GM12878 (cell line): ENCODE results near the gene CHIC2. TPM values are rescaled to one million over a fixed set of nuclear protein-coding genes. Genes with fewer than 3 reads are reported as not detected.
"Not testable (repeated sequence)": the region's sequence is repeated elsewhere in the genome, so short reads cannot be mapped to it uniquely, and the experiment has no call there.

ENCODE experiments used
- ATAC-seq: fragments of 200-7000 bp; cut with Tn5 transposase; 3 replicates; pipeline ENCODE4 v1.9.1; 2020; ENCODE audit warnings: mild to moderate bottlenecking, moderate library complexity
- BruUV-seq: library from RNA; stranded (reverse); fragments of 400-500 nt; replicated peaks from 2 replicates; lab custom pipeline; 2021; lab: Mats Ljungman, UMichigan
- CTCF ChIA-PET: fragments of 300-600 bp; sonication (Branson Sonifier 250); formaldehyde crosslinking; extraction: SDS; loops from one replicate; lab custom pipeline; 2021; ENCODE audit warnings: inconsistent platforms; lab: Yijun Ruan, JAX
- POLR2A ChIA-PET: fragments of 350-600 bp; formaldehyde crosslinking; extraction: SDS; loops from one replicate; lab custom pipeline; 2021; ENCODE audit warnings: inconsistent platforms; lab: Charles Lee
- RAD21 ChIA-PET: fragments of 300-600 bp; sonication (Branson Sonifier 250); formaldehyde crosslinking; loops from one replicate; lab custom pipeline; 2023; ENCODE audit warnings: antibody characterized with exemption; ENCODE audit not compliant: unreplicated experiment; lab: Charles Lee
- SMC1A ChIA-PET: fragments of 300-600 bp; sonication (Branson Sonifier 250); formaldehyde crosslinking; loops from one replicate; lab custom pipeline; 2023; ENCODE audit not compliant: unreplicated experiment, uncharacterized antibody; lab: Charles Lee
- DNase-seq: peaks from one replicate; pipeline ENCODE4 v3.0.0-alpha.2; 2011; ENCODE audit warnings: low read depth, low spot score
- FAIRE-seq: peaks from 3 replicates; lab custom pipeline; 2011; peaks lifted over from hg19 to GRCh38; lab: Jason Lieb, UNC
- H2AFZ ChIP-seq: 2 replicates; pipeline ENCODE4 v1.6.0; 2011; ENCODE audit warnings: low read depth, low read length, control low read depth; ENCODE audit not compliant: control insufficient read depth
- H3K27ac ChIP-seq: 2 replicates; pipeline ENCODE4 v1.5.1; 2011; ENCODE audit warnings: control low read depth; ENCODE audit not compliant: control insufficient read depth, insufficient read depth
- H3K27me3 ChIP-seq, 2 experiments: replicated peaks in 1 of 2; 2 replicates each; pipeline versions ENCODE4 v1.6.0 to v1.6.1; 2011; ENCODE audit warnings: low read length in 1 of 2; ENCODE audit not compliant: control insufficient read depth in 2 of 2, insufficient read depth in 2 of 2
- H3K36me3 ChIP-seq, 2 experiments: 2 replicates each; pipeline ENCODE4 v1.5.1; 2011; ENCODE audit warnings: low read length in 1 of 2; ENCODE audit not compliant: control insufficient read depth in 2 of 2, insufficient read depth in 2 of 2
- H3K4me1 ChIP-seq: 2 replicates; pipeline ENCODE4 v1.6.1; 2011; ENCODE audit warnings: mild to moderate bottlenecking, low read length, moderate library complexity, mixed read lengths; ENCODE audit not compliant: control insufficient read depth, insufficient read depth
- H3K4me2 ChIP-seq: 2 replicates; pipeline ENCODE4 v1.6.0; 2011; ENCODE audit warnings: control low read depth; ENCODE audit not compliant: control insufficient read depth, insufficient read depth
- H3K4me3 ChIP-seq: fragments of 200-600 bp; sonication (generic); 2 replicates; pipeline ENCODE4 v1.5.1; 2016
- H3K79me2 ChIP-seq: 2 replicates; pipeline ENCODE4 v1.6.0; 2011; ENCODE audit warnings: low read length; ENCODE audit not compliant: control insufficient read depth, insufficient read depth
- H3K9ac ChIP-seq: 2 replicates; pipeline ENCODE4 v1.8.0; 2011; ENCODE audit warnings: low read length, control low read depth, mixed read lengths; ENCODE audit not compliant: control insufficient read depth, insufficient read depth
- H3K9me3 ChIP-seq: replicated peaks from 3 replicates; pipeline ENCODE4 v1.5.1; 2011; ENCODE audit warnings: mild to moderate bottlenecking, low read length; ENCODE audit not compliant: control insufficient read depth, insufficient read depth
- H4K20me1 ChIP-seq: 2 replicates; pipeline ENCODE4 v1.6.0; 2011; ENCODE audit not compliant: control insufficient read depth, insufficient read depth
- WGBS: methylation state at CpG from one replicate; pipeline ENCODE4 v1.1.6; 2016; ENCODE audit warnings: low lambda C conversion rate; ENCODE audit not compliant: insufficient replicate concordance, insufficient coverage; ENCODE audit errors: missing lambda C conversion rate; 5-methylcytosine and 5-hydroxymethylcytosine counted together
- in situ Hi-C: fragments of 300-500 bp; cut with MboI; formaldehyde crosslinking; loops from 9 replicates; pipeline ENCODE4 v1.14.3; 2018; ENCODE audit warnings: mixed read lengths
- intact Hi-C: fragments of 100-400 bp; cut with micrococcal nuclease; formaldehyde crosslinking; loops from one replicate; pipeline ENCODE4 v1.14.2; 2022; ENCODE audit not compliant: unreplicated experiment
- polyA plus RNA-seq, 11 experiments: library from polyadenylated mRNA; depleted of rRNA in 4 of 11; unstranded in 6 of 11; stranded (reverse) in 5 of 11; fragments of >200 nt; fragmentation: Nextera tagmentation in 4 of 11; fragmentation: Illumina TruSeq in 1 of 11; extraction: Ambion mirVana in 4 of 11; extraction: Trizol in 1 of 11; gene quantifications; 1 replicate in 1 of 11; 2 replicates in 10 of 11; pipeline versions ENCODE4 v1.2.1 to v1.2.3, GENCODE V29; 2011 to 2016; ENCODE audit warnings: inconsistent platforms in 2 of 11, missing spikeins in 2 of 11, low read depth in 1 of 11
- total RNA-seq, 4 experiments: library from RNA; depleted of rRNA in 3 of 4; stranded (reverse); fragments of >200 nt in 3 of 4; fragmentation: Illumina TruSeq in 1 of 4; extraction: Trizol in 1 of 4; gene quantifications; 2 replicates each; pipeline versions ENCODE4 v1.2.1 to v1.2.3, GENCODE V29; 2013 to 2021
- TF ChIP-seq, protein P1 (sequence below): IDR thresholded peaks from 2 replicates; pipeline ENCODE4 v1.6.1; 2011; ENCODE audit warnings: low read depth, low read length, improper control_type of control experiment, borderline replicate concordance

CHIC2 gene
- total and polyA plus RNA-seq, 10 of the 15 experiments (the other 5 are each of a cell fraction or from before 2014, with no cell fraction given), result 0.80 to 24.4 (median 12.2) TPM

DNA sequence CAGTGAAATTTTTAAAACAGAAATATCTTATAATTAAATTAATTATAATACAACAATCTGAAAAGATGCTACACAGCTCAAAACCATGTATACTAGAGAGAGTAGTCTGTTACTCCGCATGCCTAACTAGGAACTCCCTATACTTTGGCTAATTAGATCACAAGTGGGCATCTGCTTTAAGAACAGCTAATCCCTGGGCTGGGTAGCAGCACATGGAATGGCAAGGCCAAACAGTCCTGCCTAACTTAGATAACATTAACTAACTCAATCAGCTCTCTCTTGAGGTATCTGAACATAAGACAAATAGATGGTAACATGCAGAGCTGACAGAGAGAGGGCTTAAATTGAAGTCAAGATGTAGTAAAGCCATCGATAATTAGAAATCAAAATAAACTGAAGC, 9.9 kb downstream of the CHIC2 start:
- FAIRE-seq, result no peak
- in situ Hi-C loops, result no loop called here
- no peak for DNase-seq
- ChIA-PET SMC1A (interaction anchor here (1.2 to 1.3 kb wide), 2 partner anchors 15 to 39 kb away, joined by 3 read pairs; no protein-coding TSS in a partner anchor), POLR2A (interaction anchor here (0.6 kb wide), 1 partner anchor 10 kb away, joined by 3 read pairs; no protein-coding TSS in a partner anchor), CTCF (interaction anchor here (0.8 kb wide), 1 partner anchor 9 kb away, joined by 5 read pairs; no protein-coding TSS in a partner anchor), RAD21 (no interaction called here)
- no peaks in the 10 kb centered on the region for H3K27me3 ChIP-seq
- H3K9me3 ChIP-seq, result no peaks in the 10 kb centered on the region; the same call in 2 of the 3 replicates
- no peak overlapping the region for H3K27ac ChIP-seq
- no peak overlapping the region for H3K4me3 ChIP-seq
- H4K20me1 ChIP-seq, result no peaks in the 10 kb centered on the region
- no peak overlapping the region for H2AFZ ChIP-seq
- no TSS peak for BruUV-seq
- no peaks in the 10 kb centered on the region for H3K36me3 ChIP-seq
- ATAC-seq, result no peak
- H3K9ac ChIP-seq, result no peak overlapping the region
- H3K4me2 ChIP-seq, result no peak overlapping the region
- peaks cover 33% of the 10 kb centered on the region for H3K79me2 ChIP-seq
- peaks cover 9% of the 10 kb centered on the region; the same call in 1 of the 2 replicates for H3K4me1 ChIP-seq
- WGBS, result 100% methylated on average over 2 of the region's 2 CpGs
- TF ChIP-seq, protein P1, sequence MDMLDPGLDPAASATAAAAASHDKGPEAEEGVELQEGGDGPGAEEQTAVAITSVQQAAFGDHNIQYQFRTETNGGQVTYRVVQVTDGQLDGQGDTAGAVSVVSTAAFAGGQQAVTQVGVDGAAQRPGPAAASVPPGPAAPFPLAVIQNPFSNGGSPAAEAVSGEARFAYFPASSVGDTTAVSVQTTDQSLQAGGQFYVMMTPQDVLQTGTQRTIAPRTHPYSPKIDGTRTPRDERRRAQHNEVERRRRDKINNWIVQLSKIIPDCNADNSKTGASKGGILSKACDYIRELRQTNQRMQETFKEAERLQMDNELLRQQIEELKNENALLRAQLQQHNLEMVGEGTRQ, result no peak
- TF ChIP-seq, all 136 proteins: peak for 0
- intact Hi-C loops, result no loop called here

DNA sequence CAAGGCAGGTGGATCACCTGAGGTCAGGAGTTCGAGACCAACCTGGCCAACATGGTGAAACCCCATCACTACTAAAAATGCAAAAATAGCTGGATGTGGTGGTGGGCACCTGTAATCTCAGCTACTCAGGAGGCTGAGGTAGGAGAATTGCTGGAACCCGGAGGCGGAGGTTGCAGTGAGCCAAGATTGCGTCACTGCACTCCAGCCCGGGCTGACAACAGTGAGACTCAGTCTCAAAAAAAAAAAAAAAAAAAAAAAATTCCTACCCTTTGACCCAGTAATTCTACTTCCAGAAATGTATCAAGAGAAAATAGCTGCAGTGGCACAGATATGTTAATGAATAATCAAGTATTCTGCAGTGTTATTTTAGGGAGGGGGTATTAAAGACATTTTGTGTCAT, 11.1 kb downstream of the CHIC2 start:
- SMC1A ChIA-PET, CTCF ChIA-PET, DNase-seq, H2AFZ ChIP-seq, H3K4me3 ChIP-seq, in situ Hi-C loops, H3K4me1 ChIP-seq, H3K9ac ChIP-seq, intact Hi-C loops, H3K27ac ChIP-seq, H3K36me3 ChIP-seq, ATAC-seq, BruUV-seq, FAIRE-seq, H3K27me3 ChIP-seq, H4K20me1 ChIP-seq, H3K4me2 ChIP-seq, H3K9me3 ChIP-seq: not testable (repeated sequence)
- ChIA-PET RAD21 (interaction anchor here (0.6 kb wide), 1 partner anchor 166 kb away, joined by 3 read pairs; no protein-coding TSS in a partner anchor), POLR2A (interaction anchor here (0.6 kb wide), 1 partner anchor 37 kb away, joined by 7 read pairs; no protein-coding TSS in a partner anchor)
- WGBS, result 100% methylated on average over 5 of the region's 5 CpGs
- peaks cover 32% of the 10 kb centered on the region for H3K79me2 ChIP-seq
